NT2/D1 (cell line): ENCODE data around the gene BHLHE23.
"Not testable (repeated sequence)": the region's sequence is repeated elsewhere in the genome, so short reads cannot be mapped to it uniquely, and the experiment has no call there.

Experiments used
- DNase-seq: peaks from one replicate; pipeline ENCODE4 v3.0.0-alpha.2; 2011; ENCODE audit warnings: low read depth, low spot score
- H3K27me3 ChIP-seq: 2 replicates; pipeline ENCODE4 v1.6.0; 2011; ENCODE audit warnings: mild to moderate bottlenecking; ENCODE audit not compliant: insufficient read length, insufficient read depth
- H3K36me3 ChIP-seq: 2 replicates; pipeline ENCODE4 v1.6.1; 2011; ENCODE audit warnings: mild to moderate bottlenecking, low read length, mixed read lengths; ENCODE audit not compliant: insufficient read depth, insufficient read length
- H3K4me1 ChIP-seq: 2 replicates; pipeline ENCODE4 v1.5.1; 2011; ENCODE audit not compliant: insufficient read depth, insufficient read length
- H3K4me3 ChIP-seq: 2 replicates; pipeline ENCODE4 v1.5.1; 2011; ENCODE audit warnings: low read depth; ENCODE audit not compliant: insufficient read length
- H3K9ac ChIP-seq: 2 replicates; pipeline ENCODE4 v1.6.0; 2011; ENCODE audit warnings: low read depth; ENCODE audit not compliant: insufficient read length
- H3K9me3 ChIP-seq: 2 replicates; pipeline ENCODE4 v1.5.1; 2011; ENCODE audit warnings: mild to moderate bottlenecking, low read length; ENCODE audit not compliant: insufficient read depth
- SUZ12 ChIP-seq: IDR thresholded peaks from 2 replicates; pipeline ENCODE4 v1.6.1; 2011; ENCODE audit not compliant: insufficient read length, insufficient read depth; ENCODE audit errors: extremely low read depth
- YY1 ChIP-seq: IDR thresholded peaks from 2 replicates; pipeline ENCODE4 v1.6.1; 2011; ENCODE audit not compliant: insufficient read length, insufficient read depth
- ZNF274 ChIP-seq: IDR thresholded peaks from 2 replicates; pipeline ENCODE4 v1.6.1; 2011; ENCODE audit warnings: mild to moderate bottlenecking, low read depth, low read length

BHLHE23 gene

GRCh38 chr20:63042448-63043071 is 35.8 kb upstream of the BHLHE23 start:
- Histone ChIP-seq H3K36me3 (no peaks in the 10 kb centered on the region), H3K4me1 (no peaks in the 10 kb centered on the region), H3K9me3 (peaks cover 5% of the 10 kb centered on the region; the same call in 1 of the 2 replicates), H3K27me3 (peaks cover 3% of the 10 kb centered on the region), H3K4me3 (no peak overlapping the region), H3K9ac (no peak overlapping the region)
- DNase-seq = no peak
- TF ChIP-seq ZNF274 (no peak), YY1 (no peak), SUZ12 (no peak)

GRCh38 chr20:63041776-63042175 is 35.0 kb upstream of the BHLHE23 start:
- H3K9ac ChIP-seq = no peak overlapping the region
- H3K36me3 ChIP-seq = no peaks in the 10 kb centered on the region
- no peaks in the 10 kb centered on the region for H3K9me3 ChIP-seq
- DNase-seq = no peak
- H3K4me3 ChIP-seq = no peak overlapping the region
- no peaks in the 10 kb centered on the region for H3K4me1 ChIP-seq
- TF ChIP-seq YY1 (no peak), ZNF274 (no peak), SUZ12 (no peak)
- H3K27me3 ChIP-seq = peaks cover 3% of the 10 kb centered on the region

- H3K9ac ChIP-seq = no peak overlapping the region
- H3K4me1 ChIP-seq = peaks cover 16% of the 10 kb centered on the region
- no peaks in the 10 kb centered on the region for H3K36me3 ChIP-seq
- TF ChIP-seq SUZ12 = no peak
- no peak for TF ChIP-seq YY1
- TF ChIP-seq ZNF274 = no peak
- DNase-seq = no peak
- H3K9me3 ChIP-seq = no peaks in the 10 kb centered on the region
- peaks cover 9% of the 10 kb centered on the region for H3K27me3 ChIP-seq
- no peak overlapping the region for H3K4me3 ChIP-seq
These were observed 31.0 kb upstream of the BHLHE23 start for GRCh38 chr20:63037669-63038268.

- H3K4me3 ChIP-seq = no peak overlapping the region
- H3K4me1 ChIP-seq = peaks cover 26% of the 10 kb centered on the region
- no peaks in the 10 kb centered on the region for H3K9me3 ChIP-seq
- H3K27me3 ChIP-seq = peaks cover 9% of the 10 kb centered on the region
- no peak for DNase-seq
- TF ChIP-seq YY1 (no peak), ZNF274 (no peak)
- H3K9ac ChIP-seq = no peak overlapping the region
- no peaks in the 10 kb centered on the region for H3K36me3 ChIP-seq
These were observed 29.5 kb upstream of the BHLHE23 start for GRCh38 chr20:63036291-63036690.

GRCh38 chr20:63035603-63036185 is 28.9 kb upstream of the BHLHE23 start:
- Histone ChIP-seq H3K4me3 (no peak overlapping the region), H3K9ac (peak overlapping the region; percentile 10), H3K9me3 (no peaks in the 10 kb centered on the region), H3K36me3 (no peaks in the 10 kb centered on the region), H3K4me1 (peaks cover 26% of the 10 kb centered on the region), H3K27me3 (peaks cover 9% of the 10 kb centered on the region)
- no peak for TF ChIP-seq YY1
- TF ChIP-seq ZNF274 = no peak
- TF ChIP-seq SUZ12 = no peak
- no peak for DNase-seq

GRCh38 chr20:63034710-63035602 is 28.2 kb upstream of the BHLHE23 start:
- H3K4me3 ChIP-seq, DNase-seq, H3K36me3 ChIP-seq, H3K27me3 ChIP-seq, H3K9me3 ChIP-seq, H3K9ac ChIP-seq: not testable (repeated sequence)
- peaks cover 29% of the 10 kb centered on the region for H3K4me1 ChIP-seq

- DNase-seq = no peak
- peak overlapping the region; percentile 51 for H3K9ac ChIP-seq
- no peak for TF ChIP-seq ZNF274
- TF ChIP-seq SUZ12 = no peak
- TF ChIP-seq YY1 = no peak
- H3K9me3 ChIP-seq = no peaks in the 10 kb centered on the region
- peaks cover 34% of the 10 kb centered on the region for H3K4me1 ChIP-seq
- H3K36me3 ChIP-seq = no peaks in the 10 kb centered on the region
- H3K4me3 ChIP-seq = no peak overlapping the region
- peaks cover 6% of the 10 kb centered on the region for H3K27me3 ChIP-seq
These were observed 27.3 kb upstream of the BHLHE23 start for GRCh38 chr20:63033794-63034709.
